HCT116 (cell line): Measurements from ENCODE around the gene GLT8D2. TPM values are rescaled to one million over a fixed set of nuclear protein-coding genes. Genes with fewer than 3 reads are reported as not detected.

Source experiments
- ATAC-seq: fragments of 200-7000 bp; cut with Tn5 transposase; 2 replicates; pipeline ENCODE4 v1.9.1; 2020; ENCODE audit warnings: mild to moderate bottlenecking, moderate library complexity
- BruUV-seq: library from RNA; stranded (reverse); fragments of 400-500 nt; replicated peaks from 2 replicates; lab custom pipeline; 2021; lab: Mats Ljungman, UMichigan
- CTCF ChIA-PET: fragments of 300-600 bp; sonication (Branson Sonifier 250); formaldehyde crosslinking; loops from one replicate; lab custom pipeline; 2021; ENCODE audit warnings: antibody characterized with exemption; lab: Charles Lee
- POLR2A ChIA-PET: fragments of 300-600, 350-600 bp; sonication (Branson Sonifier 250); formaldehyde crosslinking; loops from one replicate; lab custom pipeline; 2021; ENCODE audit warnings: antibody characterized with exemption; lab: Charles Lee
- RAD21 ChIA-PET, 2 experiments: fragments of 300-600 bp; sonication (Branson Sonifier 250); formaldehyde crosslinking; loops; one replicate each; lab custom pipeline; 2023; ENCODE audit warnings: low total read pairs in 2 of 2; ENCODE audit not compliant: uncharacterized antibody in 2 of 2, unreplicated experiment in 2 of 2, low non-redundant PET in 1 of 2; lab: Charles Lee
- DNase-seq: peaks from one replicate; pipeline ENCODE4 v3.0.0-alpha.2; 2010; ENCODE audit warnings: low read depth, low spot score
- H2AFZ ChIP-seq: fragments of 200-600 bp; shearing (Covaris generic), sonication (generic); 2 replicates; pipeline ENCODE4 v1.6.1; 2017; ENCODE audit warnings: low read depth, mixed run types, mixed read lengths, antibody characterized with exemption, low read length; ENCODE audit not compliant: poor library complexity, severe bottlenecking
- H3K27ac ChIP-seq: 2 replicates; pipeline ENCODE4 v1.5.1; 2012; ENCODE audit warnings: low read depth, low read length
- H3K27me3 ChIP-seq: fragments of 200-600 bp; sonication (generic); 2 replicates; pipeline ENCODE4 v1.6.1; 2016; ENCODE audit warnings: mixed run types, low read length, mixed read lengths; ENCODE audit not compliant: insufficient read depth
- H3K36me3 ChIP-seq, 2 experiments: fragments of 200-500 bp in 1 of 2; fragments of 200-600 bp in 1 of 2; sonication (Bioruptor generic) in 1 of 2; sonication (generic) in 1 of 2; 2 replicates each; pipeline versions ENCODE4 v1.5.1 to v1.6.1; 2014 to 2016; ENCODE audit warnings: low read length in 2 of 2, inconsistent platforms in 1 of 2, mixed read lengths in 1 of 2, mixed run types in 1 of 2; ENCODE audit not compliant: insufficient read depth in 2 of 2, control insufficient read depth in 1 of 2
- H3K4me1 ChIP-seq, 2 experiments: fragments of 200-600 bp in 1 of 2; sonication (generic) in 1 of 2; 2 replicates each; pipeline versions ENCODE4 v1.5.1 to v1.6.1; 2012 to 2017; ENCODE audit warnings: low read length in 2 of 2, inconsistent platforms in 1 of 2, mild to moderate bottlenecking in 1 of 2, mixed read lengths in 1 of 2, mixed run types in 1 of 2, moderate library complexity in 1 of 2; ENCODE audit not compliant: insufficient read depth in 2 of 2, control insufficient read depth in 1 of 2
- H3K4me2 ChIP-seq: fragments of 200-600 bp; sonication (generic); 2 replicates; pipeline ENCODE4 v1.6.1; 2017; ENCODE audit warnings: mixed run types, low read length, mixed read lengths
- H3K4me3 ChIP-seq, 2 experiments: fragments of 200-600 bp in 1 of 2; sonication (generic) in 1 of 2; replicated peaks in 1 of 2; 2 replicates each; pipeline ENCODE4 v1.5.1; 2011 to 2016; ENCODE audit warnings: low read length in 2 of 2, control low read depth in 1 of 2, low read depth in 1 of 2, mild to moderate bottlenecking in 1 of 2, mixed read lengths in 1 of 2, mixed run types in 1 of 2
- H3K79me2 ChIP-seq: fragments of 200-600 bp; sonication (generic); 2 replicates; pipeline ENCODE4 v1.6.1; 2017; ENCODE audit warnings: mild to moderate bottlenecking, mixed run types, low read length, moderate library complexity, mixed read lengths; ENCODE audit not compliant: insufficient read depth
- H3K9ac ChIP-seq: fragments of 200-600 bp; sonication (generic); 2 replicates; pipeline ENCODE4 v1.6.1; 2016; ENCODE audit warnings: low read length, mixed read lengths
- H3K9me2 ChIP-seq: fragments of 200-600 bp; sonication (generic), shearing (Covaris generic); 2 replicates; pipeline ENCODE4 v1.6.1; 2017; ENCODE audit warnings: mixed run types, mild to moderate bottlenecking, moderate library complexity; ENCODE audit not compliant: insufficient read depth
- H3K9me3 ChIP-seq, 2 experiments: fragments of 200-500 bp in 1 of 2; fragments of 200-600 bp in 1 of 2; sonication (Bioruptor generic) in 1 of 2; sonication (generic) in 1 of 2; 2 replicates each; pipeline ENCODE4 v1.6.1; 2014 to 2017; ENCODE audit warnings: low read length in 2 of 2, mixed read lengths in 2 of 2, inconsistent platforms in 1 of 2, low read depth in 1 of 2, mild to moderate bottlenecking in 1 of 2, mixed run types in 1 of 2, moderate library complexity in 1 of 2; ENCODE audit not compliant: control insufficient read depth in 1 of 2, insufficient read depth in 1 of 2
- H4K20me1 ChIP-seq: fragments of 200-600 bp; sonication (generic), shearing (Covaris generic); 2 replicates; pipeline ENCODE4 v1.6.1; 2017; ENCODE audit warnings: mixed run types, mild to moderate bottlenecking, moderate library complexity; ENCODE audit not compliant: insufficient read depth
- ELF1 ChIP-seq: IDR thresholded peaks from 2 replicates; pipeline ENCODE4 v1.6.1; 2012; ENCODE audit warnings: low read depth, borderline replicate concordance
- EZH2 ChIP-seq: fragments of 200-600 bp; sonication (generic); IDR thresholded peaks from 2 replicates; pipeline ENCODE4 v1.6.1; 2017; ENCODE audit warnings: antibody characterized with exemption, mixed run types
- EZH2phosphoT487 ChIP-seq: fragments of 200-600 bp; IDR thresholded peaks from 2 replicates; pipeline ENCODE4 v1.6.1; 2018; ENCODE audit warnings: antibody characterized with exemption, borderline replicate concordance
- FOSL1 ChIP-seq: IDR thresholded peaks from 2 replicates; pipeline ENCODE4 v1.6.1; 2012; ENCODE audit warnings: low read depth
- JUND ChIP-seq: IDR thresholded peaks from 2 replicates; pipeline ENCODE4 v1.6.1; 2012
- POLR2A ChIP-seq: IDR thresholded peaks from 2 replicates; pipeline ENCODE4 v1.7.0; 2011; ENCODE audit warnings: borderline replicate concordance; ENCODE audit not compliant: insufficient read depth, insufficient read length; ENCODE audit errors: extremely low read depth
- POLR2AphosphoS5 ChIP-seq: IDR thresholded peaks from 2 replicates; pipeline ENCODE4 v1.6.1; 2011; ENCODE audit warnings: mild to moderate bottlenecking, low read depth, low read length, moderate library complexity
- RAD21 ChIP-seq: IDR thresholded peaks from 2 replicates; pipeline ENCODE4 v1.6.1; 2012; ENCODE audit warnings: low read depth, mild to moderate bottlenecking
- REST ChIP-seq: IDR thresholded peaks from 2 replicates; pipeline ENCODE4 v1.6.1; 2012; ENCODE audit warnings: low read depth
- SRF ChIP-seq: IDR thresholded peaks from 2 replicates; pipeline ENCODE4 v1.6.1; 2012; ENCODE audit warnings: low read depth
- YY1 ChIP-seq: IDR thresholded peaks from 2 replicates; pipeline ENCODE4 v1.6.1; 2011; ENCODE audit warnings: low read length, low read depth, moderate library complexity, mild to moderate bottlenecking; ENCODE audit not compliant: insufficient replicate concordance; ENCODE audit errors: extremely low read depth
- ZBTB33 ChIP-seq: IDR thresholded peaks from 2 replicates; pipeline ENCODE4 v1.6.1; 2011; ENCODE audit warnings: mild to moderate bottlenecking, low read length, moderate library complexity; ENCODE audit not compliant: insufficient replicate concordance; ENCODE audit errors: extremely low read depth
- intact Hi-C: fragments of 100-400 bp; cut with micrococcal nuclease; formaldehyde crosslinking; loops from 2 replicates; pipeline ENCODE4 v1.10.0; 2022
- total RNA-seq: library from RNA; stranded (reverse); gene quantifications from one replicate; pipeline ENCODE4 v1.2.1, GENCODE V29; 2021; ENCODE audit not compliant: unreplicated experiment

Gene GLT8D2
- total RNA-seq, 1 experiment from 2014 or later, result 4.8 TPM

- TF ChIP-seq YY1, result no peak
- TF ChIP-seq ZBTB33, result no peak
- no peak for TF ChIP-seq ELF1
- TF ChIP-seq JUND, result no peak
- no peak for TF ChIP-seq EZH2phosphoT487
- no peak for TF ChIP-seq REST
- TF ChIP-seq SRF, result no peak
- no peak for TF ChIP-seq POLR2A
- no peak for TF ChIP-seq FOSL1
- no peak for TF ChIP-seq POLR2AphosphoS5
- TF ChIP-seq RAD21, result no peak
- TF ChIP-seq EZH2, result no peak
- TF ChIP-seq, all 23 proteins: peak for 0
- POLR2A ChIA-PET, result no interaction called here
- no peaks in the 10 kb centered on the region for H4K20me1 ChIP-seq
- no peaks in the 10 kb centered on the region for H3K27me3 ChIP-seq
- no peak for ATAC-seq
- CTCF ChIA-PET, result interaction anchor here (3.1 kb wide), 1 partner anchor 49 kb away, joined by 19 read pairs; no protein-coding TSS in a partner anchor
- no peak overlapping the region for H3K4me2 ChIP-seq
- H3K36me3 ChIP-seq, result no peaks in the 10 kb centered on the region
- no TSS peak for BruUV-seq
- H3K9me3 ChIP-seq, result no peaks in the 10 kb centered on the region
- peaks cover under 1 to 11% of the 10 kb centered on the region in 2 experiments; a peak in 3 of 4 replicates for H3K4me1 ChIP-seq
- H3K9ac ChIP-seq, result no peak overlapping the region
- DNase-seq, result no peak
- H3K9me2 ChIP-seq, result no peaks in the 10 kb centered on the region
- RAD21 ChIA-PET, result no interaction called here
- intact Hi-C loops, result loop anchor here (10.0 kb wide), 1 partner anchor 305 kb away; no protein-coding TSS in a partner anchor
- H3K4me3 ChIP-seq, result no peak overlapping the region
- H3K27ac ChIP-seq, result no peak overlapping the region
- no peak overlapping the region for H2AFZ ChIP-seq
- no peaks in the 10 kb centered on the region for H3K79me2 ChIP-seq
These were observed 10.0 kb upstream of the GLT8D2 start for GRCh38 chr12:104059963-104060362.
